WTC11 (cell line): ENCODE measurements around the gene PKP4.

Source experiments
- ATF2 ChIP-seq: sonication (generic); formaldehyde crosslinking; IDR thresholded peaks from 2 replicates; pipeline ENCODE4 v1.8.1; 2022; ENCODE audit warnings: low read depth, missing genetic modification reagents, borderline replicate concordance
- ATF3 ChIP-seq: sonication (generic); formaldehyde crosslinking; conservative IDR thresholded peaks from 2 replicates; pipeline ENCODE4 v1.8.1; 2022; ENCODE audit warnings: mild to moderate bottlenecking, missing genetic modification reagents
- CTCF ChIP-seq: fragments of 200-600 bp; IDR thresholded peaks from 2 replicates; pipeline ENCODE4 v1.8.0; 2022; ENCODE audit warnings: antibody characterized with exemption
- E2F1 ChIP-seq: sonication (generic); formaldehyde crosslinking; IDR thresholded peaks from 2 replicates; pipeline ENCODE4 v1.8.0; 2022; ENCODE audit warnings: mild to moderate bottlenecking, missing genetic modification reagents
- IRF1 ChIP-seq: sonication (generic); formaldehyde crosslinking; IDR thresholded peaks from 2 replicates; pipeline ENCODE4 v1.8.0; 2023; ENCODE audit warnings: missing genetic modification reagents
- TEAD4 ChIP-seq: sonication (generic); formaldehyde crosslinking; IDR thresholded peaks from 2 replicates; pipeline ENCODE4 v1.8.0; 2022; ENCODE audit warnings: mild to moderate bottlenecking, missing genetic modification reagents
- USF2 ChIP-seq: sonication (generic); formaldehyde crosslinking; IDR thresholded peaks from 2 replicates; pipeline ENCODE4 v1.8.1; 2023; ENCODE audit warnings: mild to moderate bottlenecking, missing genetic modification reagents, moderate library complexity
- ZNF317 ChIP-seq: sonication (generic); formaldehyde crosslinking; IDR thresholded peaks from 2 replicates; pipeline ENCODE4 v1.8.1; 2023; ENCODE audit warnings: low read depth, mild to moderate bottlenecking, moderate library complexity, missing genetic modification reagents, borderline replicate concordance

- TF ChIP-seq E2F1 (no peak), CTCF (no peak), ZNF317 (CRISPR knock-in tag) (no peak), ATF3 (CRISPR knock-in tag) (no peak), IRF1 (CRISPR knock-in tag) (no peak), ATF2 (no peak), TEAD4 (CRISPR knock-in tag) (no peak), USF2 (CRISPR knock-in tag) (no peak)
Observed at GRCh38 chr2:158656492-158657229, 199.9 kb downstream of the PKP4 start.
